Spinal cord (tissue), 10 donors: ENCODE data around the gene GLP2R. TPM values are rescaled to one million over a fixed set of nuclear protein-coding genes. Genes with fewer than 3 reads are reported as not detected.

Experiments
- DNase-seq, 6 donors: peaks; one replicate each; pipeline versions ENCODE4 v3.0.0 to v3.0.0-alpha.2; 2013 to 2015; ENCODE audit warnings: low spot score in 6 of 6, low read depth in 4 of 6
- H3K27ac ChIP-seq: one replicate; pipeline ENCODE4 v1.5.1; 2013; ENCODE audit warnings: low read depth, low read length, control low read depth
- H3K27me3 ChIP-seq: one replicate; pipeline ENCODE4 v1.6.1; 2013; ENCODE audit warnings: low read length; ENCODE audit not compliant: control insufficient read depth, insufficient read depth
- H3K36me3 ChIP-seq: one replicate; pipeline ENCODE4 v1.6.1; 2013; ENCODE audit warnings: low read length; ENCODE audit not compliant: control insufficient read depth, insufficient read depth
- H3K4me1 ChIP-seq: one replicate; pipeline ENCODE4 v1.6.1; 2013; ENCODE audit warnings: low read length; ENCODE audit not compliant: control insufficient read depth, insufficient read depth
- H3K4me3 ChIP-seq: one replicate; pipeline ENCODE4 v1.5.1; 2013; ENCODE audit warnings: low read depth, low read length, control low read depth
- H3K9me3 ChIP-seq: one replicate; pipeline ENCODE4 v1.6.1; 2013; ENCODE audit warnings: low read length; ENCODE audit not compliant: control insufficient read depth, insufficient read depth
- whole genome bisulfite sequencing: methylation state at CpG from one replicate; pipeline ENCODE4 v1.1.5; 2013; ENCODE audit warnings: missing lambda C conversion rate; ENCODE audit not compliant: insufficient coverage; 5-methylcytosine and 5-hydroxymethylcytosine counted together
- polyA plus RNA-seq, 2 donors: library from polyadenylated mRNA; unstranded; fragments of 120-200 nt; gene quantifications; one replicate each; pipeline ENCODE4 v1.2.1, GENCODE V29; 2013; ENCODE audit not compliant: insufficient read length in 2 of 2
- total RNA-seq, 2 donors: library from RNA; depleted of rRNA in 1 of 2; stranded (reverse); fragments of 120-200 nt in 1 of 2; fragments of >200 nt in 1 of 2; gene quantifications; one replicate each; pipeline versions ENCODE4 v1.2.3 to v1.2.4, GENCODE V29; 2013 to 2014
- donor health status: healthy.

Gene GLP2R
- total and polyA plus RNA-seq, 4 donors: 0.11 to 1.8 (median 0.94) TPM

GRCh38 chr17:9792181-9792840, 33.4 kb upstream of the GLP2R start:
- peaks cover 6% of the 10 kb centered on the region for H3K4me1 ChIP-seq
- no peaks in the 10 kb centered on the region for H3K36me3 ChIP-seq
- no peak overlapping the region for H3K4me3 ChIP-seq
- H3K9me3 ChIP-seq: no peaks in the 10 kb centered on the region
- DNase-seq: no peak
- H3K27me3 ChIP-seq: no peaks in the 10 kb centered on the region
- WGBS: 96% methylated on average over 3 of the region's 15 CpGs
- H3K27ac ChIP-seq: no peak overlapping the region

- WGBS: 100% methylated on average over 1 of the region's 3 CpGs
- no peak overlapping the region for H3K27ac ChIP-seq
- no peaks in the 10 kb centered on the region for H3K27me3 ChIP-seq
- DNase-seq: no peak
- H3K36me3 ChIP-seq: no peaks in the 10 kb centered on the region
- no peaks in the 10 kb centered on the region for H3K9me3 ChIP-seq
- H3K4me1 ChIP-seq: no peaks in the 10 kb centered on the region
- no peak overlapping the region for H3K4me3 ChIP-seq
Observed at GRCh38 chr17:9798008-9798407, 27.7 kb upstream of the GLP2R start.

- no peaks in the 10 kb centered on the region for H3K9me3 ChIP-seq
- no peaks in the 10 kb centered on the region for H3K27me3 ChIP-seq
- no peaks in the 10 kb centered on the region for H3K36me3 ChIP-seq
- H3K4me1 ChIP-seq: no peaks in the 10 kb centered on the region
- no peak overlapping the region for H3K27ac ChIP-seq
- no peak for DNase-seq
- WGBS: 88% methylated on average over 6 of the region's 7 CpGs
- no peak overlapping the region for H3K4me3 ChIP-seq
Observed at GRCh38 chr17:9798724-9799123, 27.0 kb upstream of the GLP2R start.

- no peak overlapping the region for H3K4me3 ChIP-seq
- no peak for DNase-seq
- no peaks in the 10 kb centered on the region for H3K9me3 ChIP-seq
- H3K36me3 ChIP-seq: no peaks in the 10 kb centered on the region
- H3K4me1 ChIP-seq: no peaks in the 10 kb centered on the region
- H3K27me3 ChIP-seq: no peaks in the 10 kb centered on the region
- no peak overlapping the region for H3K27ac ChIP-seq
- WGBS: no CpG with 5 or more reads among the region's 2 CpGs
Observed at GRCh38 chr17:9801505-9801904, 24.2 kb upstream of the GLP2R start.

- no peak for DNase-seq
- no peaks in the 10 kb centered on the region for H3K4me1 ChIP-seq
- no peaks in the 10 kb centered on the region for H3K27me3 ChIP-seq
- no peaks in the 10 kb centered on the region for H3K36me3 ChIP-seq
- H3K9me3 ChIP-seq: no peaks in the 10 kb centered on the region
- 85% methylated on average over 13 of the region's 13 CpGs for WGBS
- no peak overlapping the region for H3K27ac ChIP-seq
- no peak overlapping the region for H3K4me3 ChIP-seq
Observed at GRCh38 chr17:9802294-9802693, 23.4 kb upstream of the GLP2R start.

- no peak overlapping the region for H3K27ac ChIP-seq
Observed at GRCh38 chr17:9802697-9803096, 23.0 kb upstream of the GLP2R start.

GRCh38 chr17:9805769-9806168, 20.0 kb upstream of the GLP2R start:
- no peaks in the 10 kb centered on the region for H3K9me3 ChIP-seq
- 74% methylated on average over 4 of the region's 4 CpGs for WGBS
- no peak overlapping the region for H3K4me3 ChIP-seq
- no peak overlapping the region for H3K27ac ChIP-seq
- no peaks in the 10 kb centered on the region for H3K27me3 ChIP-seq
- no peaks in the 10 kb centered on the region for H3K4me1 ChIP-seq
- DNase-seq: no peak
- H3K36me3 ChIP-seq: no peaks in the 10 kb centered on the region

More at GRCh38 chr17:9802697-9803096, 23.0 kb upstream of the GLP2R start:
- Histone ChIP-seq H3K4me3 (no peak overlapping the region), H3K27me3 (no peaks in the 10 kb centered on the region), H3K36me3 (no peaks in the 10 kb centered on the region), H3K9me3 (no peaks in the 10 kb centered on the region), H3K4me1 (no peaks in the 10 kb centered on the region)
- 75% methylated on average over 4 of the region's 4 CpGs for WGBS
- no peak for DNase-seq

- no peak for DNase-seq
- Histone ChIP-seq H3K4me3 (no peak overlapping the region), H3K27me3 (no peaks in the 10 kb centered on the region), H3K36me3 (no peaks in the 10 kb centered on the region), H3K9me3 (no peaks in the 10 kb centered on the region), H3K4me1 (no peaks in the 10 kb centered on the region), H3K27ac (no peak overlapping the region)
- 100% methylated on average over 1 of the region's 6 CpGs for WGBS
Observed at GRCh38 chr17:9806699-9807098, 19.0 kb upstream of the GLP2R start.

- 100% methylated on average over 2 of the region's 8 CpGs for WGBS
- H3K4me3 ChIP-seq: no peak overlapping the region
- DNase-seq: no peak
- H3K4me1 ChIP-seq: no peaks in the 10 kb centered on the region
- no peaks in the 10 kb centered on the region for H3K36me3 ChIP-seq
- H3K27ac ChIP-seq: no peak overlapping the region
- H3K9me3 ChIP-seq: no peaks in the 10 kb centered on the region
- H3K27me3 ChIP-seq: no peaks in the 10 kb centered on the region
Observed at GRCh38 chr17:9809409-9809808, 16.3 kb upstream of the GLP2R start.

GRCh38 chr17:9810100-9810949, 15.4 kb upstream of the GLP2R start:
- H3K4me1 ChIP-seq: no peaks in the 10 kb centered on the region
- WGBS: no CpG with 5 or more reads among the region's 4 CpGs
- no peaks in the 10 kb centered on the region for H3K36me3 ChIP-seq
- H3K4me3 ChIP-seq: no peak overlapping the region
- no peaks in the 10 kb centered on the region for H3K9me3 ChIP-seq
- H3K27ac ChIP-seq: no peak overlapping the region
- DNase-seq: no peak
- no peaks in the 10 kb centered on the region for H3K27me3 ChIP-seq
